ENCODE results near the gene CATSPERE. TPM values are rescaled to one million over a fixed set of nuclear protein-coding genes. Genes with fewer than 3 reads are reported as not detected.
"Not testable (repeated sequence)": the region's sequence is repeated elsewhere in the genome, so short reads cannot be mapped to it uniquely, and the experiment has no call there.

Gene CATSPERE
- total and polyA plus RNA-seq, 11 donors: 0.07 to 1.2 (median 0.25) TPM

DNA sequence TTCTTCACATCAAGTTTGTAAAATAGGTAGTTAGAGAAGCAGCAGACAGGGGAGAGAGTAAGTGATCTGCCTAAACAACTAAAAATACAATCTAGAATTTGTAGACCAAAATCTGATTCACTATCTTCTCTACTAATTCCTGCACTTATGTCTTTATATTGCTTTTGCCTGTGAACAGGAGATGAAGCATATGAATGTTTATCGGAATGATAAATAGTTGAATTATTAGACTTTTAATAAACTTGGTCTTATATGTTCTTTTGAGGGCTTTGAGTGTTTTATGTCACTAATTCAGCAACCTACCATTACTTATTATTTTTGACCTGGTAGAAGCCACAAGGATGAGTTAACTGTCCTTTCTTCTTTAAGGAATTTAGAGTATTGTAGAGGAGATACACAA lies 194.1 kb downstream of the CATSPERE start:
- intact Hi-C loops (cut with DNase I): loop anchor here in 5 of 10 donors (10.0 kb wide), 4 partner anchors 190 to 320 kb away; partner anchors contain the start of genes ADSS2 (in 3 of the 5), CATSPERE (in 1 of the 5) and HNRNPU (in 1 of the 5)
- no peak for TF ChIP-seq POLR2A (IDR thresholded peaks at IDR 0.05)
- TF ChIP-seq, protein P1, sequence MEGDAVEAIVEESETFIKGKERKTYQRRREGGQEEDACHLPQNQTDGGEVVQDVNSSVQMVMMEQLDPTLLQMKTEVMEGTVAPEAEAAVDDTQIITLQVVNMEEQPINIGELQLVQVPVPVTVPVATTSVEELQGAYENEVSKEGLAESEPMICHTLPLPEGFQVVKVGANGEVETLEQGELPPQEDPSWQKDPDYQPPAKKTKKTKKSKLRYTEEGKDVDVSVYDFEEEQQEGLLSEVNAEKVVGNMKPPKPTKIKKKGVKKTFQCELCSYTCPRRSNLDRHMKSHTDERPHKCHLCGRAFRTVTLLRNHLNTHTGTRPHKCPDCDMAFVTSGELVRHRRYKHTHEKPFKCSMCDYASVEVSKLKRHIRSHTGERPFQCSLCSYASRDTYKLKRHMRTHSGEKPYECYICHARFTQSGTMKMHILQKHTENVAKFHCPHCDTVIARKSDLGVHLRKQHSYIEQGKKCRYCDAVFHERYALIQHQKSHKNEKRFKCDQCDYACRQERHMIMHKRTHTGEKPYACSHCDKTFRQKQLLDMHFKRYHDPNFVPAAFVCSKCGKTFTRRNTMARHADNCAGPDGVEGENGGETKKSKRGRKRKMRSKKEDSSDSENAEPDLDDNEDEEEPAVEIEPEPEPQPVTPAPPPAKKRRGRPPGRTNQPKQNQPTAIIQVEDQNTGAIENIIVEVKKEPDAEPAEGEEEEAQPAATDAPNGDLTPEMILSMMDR (IDR thresholded peaks at IDR 0.05): no peak
- peak overlapping the region in 6 of 12 donors; percentile 66 to 99 (median 90) for H3K4me3 ChIP-seq
- peak overlapping the region in 1 of 12 donors; percentile 6 for H3K27ac ChIP-seq
- WGBS, 4 donors: 88 to 98% (median 94%) methylated on average over 1 of the region's 1 CpG
- no peaks in the 10 kb centered on the region for H3K27me3 ChIP-seq
- peaks cover 0 to 17% (median 0%) of the 10 kb centered on the region in 9 donors for H3K36me3 ChIP-seq
- ATAC-seq: no peak
- no peak for DNase-seq
- peaks cover 0 to under 1% (median 0%) of the 10 kb centered on the region in 12 donors for H3K9me3 ChIP-seq
- H3K4me1 ChIP-seq: peaks cover 4 to 58% (median 36%) of the 10 kb centered on the region in 12 donors

DNA sequence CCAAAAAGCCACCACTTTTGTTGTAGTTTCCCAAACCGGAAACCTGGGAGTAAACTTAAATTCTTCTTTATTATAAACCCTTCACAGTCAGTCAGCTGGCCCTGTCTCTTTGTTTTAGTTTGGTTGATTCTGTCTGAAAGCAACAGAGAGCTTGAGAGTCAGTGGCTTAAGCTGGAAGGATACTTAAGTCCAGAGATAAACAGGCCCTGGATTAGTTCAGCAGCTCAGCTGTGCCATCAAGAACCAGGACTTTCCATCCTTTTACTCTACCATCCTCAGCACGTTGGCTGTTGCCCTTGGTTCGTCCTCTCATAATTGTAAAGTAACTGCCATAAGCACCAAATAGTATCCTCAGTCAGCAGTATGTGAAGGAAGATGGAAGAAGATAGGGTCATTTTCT lies 196.3 kb downstream of the CATSPERE start:
- 56 to 73% (median 64%) methylated on average over 3 of the region's 3 CpGs for WGBS, 4 donors
- intact Hi-C loops (cut with DNase I): loop anchor here in 5 of 10 donors (10.0 kb wide), 4 partner anchors 193 to 317 kb away; partner anchors contain the start of genes ADSS2 (in 3 of the 5), CATSPERE (in 1 of the 5) and HNRNPU (in 1 of the 5)

DNA sequence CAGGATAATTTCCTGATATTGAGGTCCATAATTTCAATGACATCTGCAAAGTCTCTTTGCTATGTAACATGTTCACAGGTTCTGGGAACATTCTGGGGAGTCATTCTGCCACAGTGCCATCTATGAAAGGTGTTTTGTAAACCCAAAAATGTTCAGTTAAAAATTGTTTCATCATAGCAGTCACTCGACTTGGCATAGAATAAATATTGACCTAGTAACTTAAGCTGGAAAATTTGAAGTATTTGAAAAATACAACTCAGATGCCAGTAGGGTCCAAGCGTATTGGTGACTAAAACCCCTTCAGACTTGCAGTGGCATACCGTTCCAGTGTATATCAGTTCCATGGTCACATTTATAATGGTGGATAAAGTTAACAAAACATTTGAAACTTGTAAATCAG lies 198.6 kb downstream of the CATSPERE start:
- Histone ChIP-seq H3K9me3 (peaks cover 0 to 12% (median 0%) of the 10 kb centered on the region in 12 donors), H3K4me3 (no peak overlapping the region), H3K4me1 (peaks cover 2 to 51% (median 36%) of the 10 kb centered on the region in 12 donors), H3K27me3 (no peaks in the 10 kb centered on the region), H3K27ac (no peak overlapping the region), H3K36me3 (peaks cover 0 to 17% (median 0%) of the 10 kb centered on the region in 9 donors)
- TF ChIP-seq, protein P1 (IDR thresholded peaks at IDR 0.05): no peak
- TF ChIP-seq POLR2A (IDR thresholded peaks at IDR 0.05): no peak
- ATAC-seq (no peak), DNase-seq (no peak)
- 91 to 96% (median 92%) methylated on average over 3 of the region's 3 CpGs for WGBS, 4 donors
- intact Hi-C loops (cut with DNase I): loop anchor here in 5 of 10 donors (10.0 kb wide), 4 partner anchors 195 to 315 kb away; partner anchors contain the start of genes ADSS2 (in 3 of the 5), CATSPERE (in 1 of the 5) and HNRNPU (in 1 of the 5)

More for the DNA sequence above, 196.3 kb downstream of the CATSPERE start:
- no peak for ATAC-seq
- no peak overlapping the region for H3K4me3 ChIP-seq
- H3K36me3 ChIP-seq: peaks cover 0 to 17% (median 0%) of the 10 kb centered on the region in 9 donors
- peak overlapping the region in 7 of 12 donors; percentile 6 to 58 (median 28) for H3K27ac ChIP-seq
- H3K9me3 ChIP-seq: peaks cover 0 to 12% (median 0%) of the 10 kb centered on the region in 12 donors
- no peak for DNase-seq
- no peaks in the 10 kb centered on the region for H3K27me3 ChIP-seq
- TF ChIP-seq, protein P1 (IDR thresholded peaks at IDR 0.05): no peak
- no peak for TF ChIP-seq POLR2A (IDR thresholded peaks at IDR 0.05)
- H3K4me1 ChIP-seq: peaks cover 4 to 51% (median 36%) of the 10 kb centered on the region in 12 donors

DNA sequence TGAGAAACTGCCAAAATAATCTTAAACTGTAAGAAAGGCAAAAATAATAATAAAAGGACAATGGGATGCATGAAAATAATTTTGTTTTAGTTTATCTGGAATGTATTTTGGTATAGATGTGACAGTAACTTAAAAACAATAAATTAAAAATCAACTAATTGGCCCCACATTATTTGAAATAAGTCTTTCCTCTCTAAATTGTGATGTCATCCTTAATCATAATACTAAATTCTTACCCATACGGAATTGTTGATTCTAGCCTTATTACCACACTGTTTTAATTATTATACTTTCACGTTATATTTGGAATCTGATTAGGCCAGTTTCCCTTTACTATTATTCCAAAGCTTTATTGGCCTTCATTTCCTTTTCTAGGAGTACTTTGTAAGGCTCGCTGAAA lies 199.5 kb downstream of the CATSPERE start:
- Histone ChIP-seq H3K9me3 (peaks cover 0 to 12% (median 0%) of the 10 kb centered on the region in 12 donors), H3K27me3 (no peaks in the 10 kb centered on the region), H3K36me3 (peaks cover 0 to 17% (median 0%) of the 10 kb centered on the region in 9 donors), H3K4me1 (peaks cover 0 to 51% (median 37%) of the 10 kb centered on the region in 12 donors), H3K27ac (no peak overlapping the region), H3K4me3 (no peak overlapping the region)
- intact Hi-C loops (cut with DNase I): no loop called here
- ATAC-seq: no peak
- no peak for DNase-seq
- 82 to 97% (median 96%) methylated on average over 3 of the region's 3 CpGs for WGBS, 4 donors
- TF ChIP-seq, protein P1 (IDR thresholded peaks at IDR 0.05): no peak
- no peak for TF ChIP-seq POLR2A (IDR thresholded peaks at IDR 0.05)

DNA sequence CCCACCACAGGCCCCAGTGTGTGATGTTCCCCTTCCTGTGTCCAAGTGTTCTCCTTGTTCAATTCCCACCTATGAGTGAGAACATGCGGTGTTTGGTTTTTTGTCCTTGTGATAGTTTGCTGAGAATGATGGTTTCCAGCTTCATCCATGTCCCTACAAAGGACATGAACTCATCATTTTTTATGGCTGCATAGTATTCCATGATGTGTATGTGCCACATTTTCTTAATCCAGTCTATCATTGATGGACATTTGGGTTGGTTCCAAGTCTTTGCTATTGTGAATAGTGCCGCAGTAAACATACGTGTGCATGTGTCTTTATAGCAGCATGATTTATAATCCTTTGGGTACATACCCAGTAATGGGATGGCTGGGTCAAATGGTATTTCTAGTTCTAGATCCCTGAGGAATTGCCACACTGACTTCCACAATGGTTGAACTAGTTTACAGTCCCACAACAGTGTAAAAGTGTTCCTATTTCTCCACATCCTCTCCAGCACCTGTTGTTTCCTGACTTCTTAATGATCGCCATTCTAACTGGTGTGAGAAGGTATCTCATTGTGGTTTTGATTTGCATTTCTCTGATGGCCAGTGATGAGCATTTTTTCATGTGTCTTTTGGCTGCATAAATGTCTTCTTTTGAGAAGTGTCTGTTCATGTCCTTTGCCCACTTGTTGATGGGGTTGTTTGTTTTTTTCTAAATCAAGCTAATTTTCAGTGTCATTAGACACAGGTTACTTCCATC lies 200.7 kb downstream of the CATSPERE start:
- WGBS, 4 donors: 89 to 93% (median 91%) methylated on average over 2 to 3 of the region's 4 CpGs
- H3K4me1 ChIP-seq: peaks cover 0 to 49% (median 37%) of the 10 kb centered on the region in 12 donors
- ATAC-seq; intact Hi-C loops (cut with DNase I); H3K27ac ChIP-seq; H3K4me3 ChIP-seq; H3K27me3 ChIP-seq; DNase-seq: not testable (repeated sequence)
- H3K36me3 ChIP-seq: peaks cover 0 to 15% (median 0%) of the 10 kb centered on the region in 9 donors
- peaks cover 0 to 12% (median 0%) of the 10 kb centered on the region in 12 donors for H3K9me3 ChIP-seq

All from heart left ventricle (tissue), 16 donors.